Measurements from ENCODE around the gene ZCCHC14. TPM values are rescaled to one million over a fixed set of nuclear protein-coding genes. Genes with fewer than 3 reads are reported as not detected.

ZCCHC14 gene
- total RNA-seq, 2 donors from 2014 or later = 10.6 to 18.0 TPM

DNA sequence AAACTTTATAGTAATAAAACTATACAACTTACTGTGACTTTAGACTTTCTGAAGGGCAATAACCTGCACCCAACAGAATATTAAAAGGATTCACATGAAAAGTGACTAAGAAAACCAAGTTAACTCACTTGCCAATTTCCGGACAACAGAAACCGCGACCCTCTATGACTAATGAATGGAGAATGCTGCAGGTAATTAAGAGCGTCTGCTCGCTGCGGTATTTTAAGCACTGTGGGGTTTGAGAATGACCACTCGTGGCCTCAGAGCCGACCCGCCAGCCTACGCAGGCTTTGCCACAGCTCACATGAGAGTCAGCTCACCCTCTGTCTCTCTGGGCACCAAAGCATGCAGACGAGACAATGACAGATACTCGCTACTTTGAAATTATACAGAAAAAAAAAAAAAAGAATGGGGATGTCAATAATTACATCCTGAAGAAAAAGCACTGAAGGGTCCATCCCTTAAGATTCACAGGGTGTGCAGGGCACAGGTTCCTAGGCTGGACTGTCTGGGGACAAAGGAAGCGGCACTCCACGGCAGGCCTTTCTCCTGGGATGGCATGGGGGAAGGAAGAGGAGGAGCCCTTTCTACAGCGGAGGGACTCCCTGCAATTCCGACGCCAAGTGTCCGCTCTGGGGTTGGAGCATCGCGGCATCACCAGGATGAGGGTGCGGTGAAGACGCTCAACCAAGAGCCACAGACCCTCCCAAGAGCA, 35.0 kb downstream of the ZCCHC14 start:
- Histone ChIP-seq H3K4me1 (peaks cover 0 to 35% of the 10 kb centered on the region in 2 donors), H3K27me3 (no peaks in the 10 kb centered on the region), H3K27ac (no peak overlapping the region), H3K9me3 (no peaks in the 10 kb centered on the region), H3K4me3 (no peak overlapping the region), H3K36me3 (peaks cover 35% of the 10 kb centered on the region)
- no peak for DNase-seq (ENCODE audit: low spot score)
- TF ChIP-seq, protein P1, sequence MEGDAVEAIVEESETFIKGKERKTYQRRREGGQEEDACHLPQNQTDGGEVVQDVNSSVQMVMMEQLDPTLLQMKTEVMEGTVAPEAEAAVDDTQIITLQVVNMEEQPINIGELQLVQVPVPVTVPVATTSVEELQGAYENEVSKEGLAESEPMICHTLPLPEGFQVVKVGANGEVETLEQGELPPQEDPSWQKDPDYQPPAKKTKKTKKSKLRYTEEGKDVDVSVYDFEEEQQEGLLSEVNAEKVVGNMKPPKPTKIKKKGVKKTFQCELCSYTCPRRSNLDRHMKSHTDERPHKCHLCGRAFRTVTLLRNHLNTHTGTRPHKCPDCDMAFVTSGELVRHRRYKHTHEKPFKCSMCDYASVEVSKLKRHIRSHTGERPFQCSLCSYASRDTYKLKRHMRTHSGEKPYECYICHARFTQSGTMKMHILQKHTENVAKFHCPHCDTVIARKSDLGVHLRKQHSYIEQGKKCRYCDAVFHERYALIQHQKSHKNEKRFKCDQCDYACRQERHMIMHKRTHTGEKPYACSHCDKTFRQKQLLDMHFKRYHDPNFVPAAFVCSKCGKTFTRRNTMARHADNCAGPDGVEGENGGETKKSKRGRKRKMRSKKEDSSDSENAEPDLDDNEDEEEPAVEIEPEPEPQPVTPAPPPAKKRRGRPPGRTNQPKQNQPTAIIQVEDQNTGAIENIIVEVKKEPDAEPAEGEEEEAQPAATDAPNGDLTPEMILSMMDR (IDR thresholded peaks at IDR 0.05) = no peak

DNA sequence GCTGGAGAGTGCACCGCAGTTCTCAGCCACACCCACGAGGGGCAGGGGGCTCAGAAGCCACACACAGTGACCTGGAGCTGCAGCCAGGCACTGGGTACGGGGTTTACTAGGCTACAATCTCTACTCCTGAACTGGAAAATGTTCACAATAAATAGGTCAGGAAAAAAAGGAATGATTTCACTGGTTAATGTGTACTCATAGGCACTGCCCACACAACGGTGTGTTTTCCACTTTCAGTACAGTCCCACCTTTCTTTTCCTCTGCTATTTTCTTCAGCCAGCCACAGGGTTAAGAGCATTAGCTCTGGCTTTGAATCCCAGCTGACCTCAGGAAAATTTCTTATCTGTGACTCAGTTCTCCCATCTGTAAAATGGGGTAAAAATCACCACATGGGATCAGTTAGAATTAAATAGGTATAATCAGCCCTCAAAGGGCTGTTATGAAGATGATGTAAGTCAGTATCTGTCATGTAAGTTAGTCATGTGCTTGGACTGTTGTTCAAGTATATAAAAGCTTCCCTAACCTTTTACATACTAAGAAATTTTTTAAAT, 35.7 kb downstream of the ZCCHC14 start:
- DNase-seq (ENCODE audit: low spot score) = no peak
- TF ChIP-seq, protein P1 (IDR thresholded peaks at IDR 0.05) = no peak
- Histone ChIP-seq H3K27ac (no peak overlapping the region), H3K9me3 (no peaks in the 10 kb centered on the region), H3K36me3 (peaks cover 38% of the 10 kb centered on the region), H3K27me3 (no peaks in the 10 kb centered on the region), H3K4me3 (no peak overlapping the region), H3K4me1 (peaks cover 1 to 29% of the 10 kb centered on the region in 2 donors)

DNA sequence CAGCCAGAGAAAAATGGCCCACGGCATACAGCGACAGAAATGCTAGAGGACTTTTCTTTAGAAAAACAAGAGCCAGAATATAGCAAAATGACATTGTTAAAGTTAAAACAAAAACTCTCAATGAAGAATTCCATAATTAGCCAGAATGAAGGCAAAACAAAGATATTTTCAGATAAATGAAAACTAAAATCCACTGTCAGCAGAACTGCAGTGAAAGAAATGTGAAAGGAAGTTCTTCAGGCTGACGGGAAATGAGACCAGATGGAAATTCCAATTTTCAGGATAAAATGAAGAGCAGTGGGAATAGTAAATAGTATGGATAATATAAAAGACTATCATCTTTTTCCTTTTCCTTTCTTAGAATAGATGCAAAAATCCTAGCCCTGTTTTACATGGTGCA, 38.4 kb downstream of the ZCCHC14 start:
- no peak for DNase-seq (ENCODE audit: low spot score)
- Histone ChIP-seq H3K27me3 (no peaks in the 10 kb centered on the region), H3K36me3 (peaks cover 32% of the 10 kb centered on the region), H3K4me1 (peaks cover 2 to 15% of the 10 kb centered on the region in 2 donors), H3K4me3 (no peak overlapping the region), H3K9me3 (no peaks in the 10 kb centered on the region), H3K27ac (no peak overlapping the region)
- TF ChIP-seq, protein P1 (IDR thresholded peaks at IDR 0.05) = no peak

DNA sequence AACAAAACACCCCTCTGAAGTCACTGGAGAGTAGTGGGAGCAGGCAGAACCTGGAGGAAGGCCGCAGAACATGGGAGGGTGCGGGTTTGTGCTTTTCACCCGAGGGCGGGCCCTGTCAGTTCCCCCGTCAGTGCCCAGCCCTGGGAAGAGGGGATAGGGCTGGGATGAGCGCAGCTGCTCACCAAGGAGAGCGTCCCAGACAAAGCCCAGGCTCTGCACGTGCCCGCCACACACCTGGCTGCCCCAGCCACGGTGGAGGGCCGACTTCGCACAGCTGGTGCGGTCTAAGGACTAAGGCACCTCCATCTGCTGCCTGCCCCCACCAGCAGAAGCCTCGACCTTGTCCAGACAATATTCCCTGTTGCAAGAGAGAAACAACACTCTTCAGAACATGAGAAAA, 39.5 kb downstream of the ZCCHC14 start:
- H3K9me3 ChIP-seq = no peaks in the 10 kb centered on the region
- H3K36me3 ChIP-seq = peaks cover 21% of the 10 kb centered on the region
- no peaks in the 10 kb centered on the region for H3K27me3 ChIP-seq
- no peak overlapping the region for H3K27ac ChIP-seq
- no peak for DNase-seq (ENCODE audit: low spot score)
- peaks cover 2 to 14% of the 10 kb centered on the region in 2 donors for H3K4me1 ChIP-seq
- H3K4me3 ChIP-seq = no peak overlapping the region
- TF ChIP-seq, protein P1 (IDR thresholded peaks at IDR 0.05) = no peak

DNA sequence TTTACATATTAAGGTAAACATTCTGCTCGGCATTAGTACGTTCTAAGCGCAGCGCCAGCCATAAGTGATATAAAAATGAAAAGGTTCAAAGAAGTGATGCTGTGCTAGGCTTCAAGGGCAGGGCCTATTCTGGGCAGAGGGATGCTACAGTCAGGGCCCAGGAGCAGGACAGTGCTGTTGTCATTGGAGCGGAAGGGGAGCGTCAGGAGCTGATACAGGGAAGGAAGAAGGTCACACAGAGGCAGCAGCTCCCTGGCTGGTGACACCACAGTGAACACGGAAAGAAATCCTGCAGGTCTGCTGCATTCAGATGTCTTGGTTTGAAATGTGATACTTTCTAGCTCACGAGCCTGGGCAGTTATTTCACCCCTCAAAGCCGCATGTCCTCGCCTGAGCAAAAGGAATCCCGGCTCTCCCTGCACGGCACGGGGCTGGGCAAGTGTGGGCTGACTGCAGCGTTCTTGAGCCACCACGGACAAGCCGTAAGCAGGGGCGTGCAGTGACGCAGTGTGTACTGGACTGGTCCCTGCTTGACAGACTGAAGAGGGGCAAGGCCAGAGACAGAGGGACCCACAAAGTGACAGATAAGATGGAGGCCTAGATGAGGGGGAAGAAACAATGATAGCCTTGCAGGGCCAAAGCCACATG, 41.1 kb downstream of the ZCCHC14 start:
- Histone ChIP-seq H3K4me1 (peaks cover 0 to 2% of the 10 kb centered on the region in 2 donors), H3K4me3 (no peak overlapping the region), H3K36me3 (peaks cover 11% of the 10 kb centered on the region), H3K27ac (no peak overlapping the region), H3K27me3 (no peaks in the 10 kb centered on the region), H3K9me3 (no peaks in the 10 kb centered on the region)
- no peak for DNase-seq (ENCODE audit: low spot score)
- TF ChIP-seq, protein P1 (IDR thresholded peaks at IDR 0.05) = no peak
